ENCODE data around the gene CNTRL.

GRCh38 chr9:121095057-121095456 lies 20.3 kb downstream of the CNTRL start:
- TF ChIP-seq REST (IDR thresholded peaks at IDR 0.05; ENCODE audit: low read depth, low read length) (no peak), CTCF (IDR thresholded peaks at IDR 0.05) (no peak), EP300 (IDR thresholded peaks at IDR 0.05; ENCODE audit: borderline replicate concordance in 1 of 2, low read depth in 1 of 2, low read length in 1 of 2) (peak in 1 of 2 experiments; percentile 46; a peak in 1 of 4 replicates), RAD21 (IDR thresholded peaks at IDR 0.05; ENCODE audit: low read length) (no peak), YY1 (IDR thresholded peaks at IDR 0.05; ENCODE audit: low read depth) (no peak), CHD2 (IDR thresholded peaks at IDR 0.05; ENCODE audit: low read length, partially characterized antibody) (no peak), USF1 (IDR thresholded peaks at IDR 0.05; ENCODE audit: borderline replicate concordance, low read depth) (no peak), EZH2phosphoT487 (IDR thresholded peaks at IDR 0.05; ENCODE audit: borderline replicate concordance, low read depth) (no peak)
